ENCODE measurements around the gene DDX39A.
A peak's percentile ranks its signal among the peaks of the same experiment; 100 is the strongest.

DDX39A gene

GRCh38 chr19:14433554-14434501, 14.7 kb upstream of the DDX39A start:
- peak; percentile 37 for DNase-seq

GRCh38 chr19:14432791-14433553, 13.8 kb upstream of the DDX39A start, which contains the start of gene PKN1:
Gene PKN1, plus strand, starts transcription at chr19:14433306. Its CDS starts 216 bp downstream, at chr19:14433522.
- DNase-seq: peak; percentile 52

- DNase-seq: no peak
Measured at GRCh38 chr19:14430712-14431111, 11.6 kb upstream of the DDX39A start.

- no peak for DNase-seq
Measured at GRCh38 chr19:14428882-14429416, 9.8 kb upstream of the DDX39A start.

- no peak for DNase-seq
Measured at GRCh38 chr19:14427461-14427860, 8.3 kb upstream of the DDX39A start.

GRCh38 chr19:14425696-14426138, 6.6 kb upstream of the DDX39A start:
- no peak for DNase-seq

- DNase-seq: peak; percentile 87
Measured at GRCh38 chr19:14418856-14419105, 360 bp downstream of the DDX39A start.

- no peak for DNase-seq
Measured at GRCh38 chr19:14416817-14417231, 2.3 kb downstream of the DDX39A start.

- DNase-seq: no peak
Measured at GRCh38 chr19:14414926-14415690, 4.0 kb downstream of the DDX39A start.

- no peak for DNase-seq
Measured at GRCh38 chr19:14413693-14414181, 5.4 kb downstream of the DDX39A start.

GRCh38 chr19:14412996-14413692, 6.0 kb downstream of the DDX39A start:
- no peak for DNase-seq

- no peak for DNase-seq
Measured at GRCh38 chr19:14412324-14412995, 6.7 kb downstream of the DDX39A start.

- no peak for DNase-seq
Measured at GRCh38 chr19:14411938-14412245, 7.2 kb downstream of the DDX39A start.

- no peak for DNase-seq
Measured at GRCh38 chr19:14411161-14411937, 7.8 kb downstream of the DDX39A start.

- DNase-seq: no peak
Measured at GRCh38 chr19:14410091-14411051, 8.8 kb downstream of the DDX39A start.

GRCh38 chr19:14409146-14410023, 9.8 kb downstream of the DDX39A start:
- DNase-seq: no peak

GRCh38 chr19:14408491-14409145, 10.5 kb downstream of the DDX39A start:
- DNase-seq: no peak

All from stimulated activated CD4-positive, alpha-beta T cell treated with anti-CD3 and anti-CD28 coated beads, Interleukin-4, amount 100 ng/mL, for 24 hours (primary cell).